Ascending aorta (tissue), 2 donors: ENCODE data around the gene USO1. TPM values are rescaled to one million over a fixed set of nuclear protein-coding genes. Genes with fewer than 3 reads are reported as not detected.

Experiments
- DNase-seq, 2 donors: peaks; one replicate each; pipeline ENCODE4 v3.0.0-alpha.2; 2019; ENCODE audit warnings: low spot score in 2 of 2
- H3K27ac ChIP-seq, 2 donors: fragments of 200-600 bp; sonication (generic); one replicate each; pipeline ENCODE4 v1.5.1; 2016 to 2017; ENCODE audit warnings: mild to moderate bottlenecking in 1 of 2
- H3K27me3 ChIP-seq: fragments of 200-600 bp; sonication (generic); one replicate; pipeline ENCODE4 v1.5.1; 2017
- H3K36me3 ChIP-seq, 2 donors: fragments of 200-600 bp; sonication (generic); one replicate each; pipeline ENCODE4 v1.5.1; 2016
- H3K4me1 ChIP-seq, 2 donors: fragments of 200-600 bp; sonication (generic); one replicate each; pipeline ENCODE4 v1.5.1; 2016 to 2017; ENCODE audit warnings: mild to moderate bottlenecking in 1 of 2
- H3K4me3 ChIP-seq, 2 donors: fragments of 200-600 bp; sonication (generic); one replicate each; pipeline ENCODE4 v1.5.1; 2016 to 2017; ENCODE audit warnings: mild to moderate bottlenecking in 1 of 2
- H3K9me3 ChIP-seq, 2 donors: fragments of 200-600 bp; sonication (generic); one replicate each; pipeline ENCODE4 v1.5.1; 2016
- CTCF ChIP-seq, 3 experiments: fragments of 200-600 bp in 2 of 3; fragments of 450-650 bp in 1 of 3; sonication (generic) in 2 of 3; IDR thresholded peaks; one replicate each; pipeline ENCODE4 v1.5.1; 2016 to 2019; ENCODE audit warnings: antibody characterized with exemption in 3 of 3, mild to moderate bottlenecking in 1 of 3, moderate library complexity in 1 of 3
- intact Hi-C: fragments of 100-400 bp; cut with DNase I; formaldehyde crosslinking; loops from one replicate; pipeline ENCODE4 v1.15.1; 2023
- total RNA-seq: library from RNA; depleted of rRNA; stranded (reverse); fragments of >200 nt; gene quantifications from one replicate; pipeline ENCODE4 v1.1.0, GENCODE V29; 2016

Gene USO1
- total RNA-seq, 1 donor from 2014 or later: 25.5 TPM

DNA sequence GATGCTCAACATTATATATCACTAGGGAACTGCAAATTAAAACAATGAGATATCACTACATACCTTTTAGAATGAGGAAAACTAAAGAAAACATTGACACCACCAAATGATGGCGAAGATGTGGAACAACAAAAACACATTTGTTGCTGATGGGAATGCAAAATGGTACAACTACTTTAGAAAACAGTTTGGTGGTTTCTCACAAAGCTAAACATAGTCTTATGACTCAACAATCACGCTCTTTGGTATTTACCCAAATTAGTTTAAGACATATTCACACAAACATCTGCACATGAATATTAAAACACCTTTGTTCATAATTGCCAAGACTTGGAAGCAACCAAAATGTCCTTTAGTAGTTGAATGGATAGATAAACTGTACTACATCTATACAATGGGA, 53.2 kb downstream of the USO1 start:
- no peaks in the 10 kb centered on the region for H3K4me1 ChIP-seq
- peaks cover 43 to 76% of the 10 kb centered on the region in 2 donors for H3K36me3 ChIP-seq
- no peak overlapping the region for H3K27ac ChIP-seq
- intact Hi-C loops: no loop called here
- no peak for TF ChIP-seq CTCF (IDR thresholded peaks at IDR 0.05)
- no peak overlapping the region for H3K4me3 ChIP-seq
- H3K9me3 ChIP-seq: no peaks in the 10 kb centered on the region
- no peaks in the 10 kb centered on the region for H3K27me3 ChIP-seq
- DNase-seq: no peak

- peaks cover 53 to 87% of the 10 kb centered on the region in 2 donors for H3K36me3 ChIP-seq
- H3K27ac ChIP-seq: no peak overlapping the region
- no peak overlapping the region for H3K4me3 ChIP-seq
- DNase-seq: no peak
- H3K9me3 ChIP-seq: no peaks in the 10 kb centered on the region
- intact Hi-C loops: no loop called here
- H3K4me1 ChIP-seq: no peaks in the 10 kb centered on the region
- H3K27me3 ChIP-seq: no peaks in the 10 kb centered on the region
- no peak for TF ChIP-seq CTCF (IDR thresholded peaks at IDR 0.05)
Observed at GRCh38 chr4:75779105-75779757, 54.9 kb downstream of the USO1 start.

DNA sequence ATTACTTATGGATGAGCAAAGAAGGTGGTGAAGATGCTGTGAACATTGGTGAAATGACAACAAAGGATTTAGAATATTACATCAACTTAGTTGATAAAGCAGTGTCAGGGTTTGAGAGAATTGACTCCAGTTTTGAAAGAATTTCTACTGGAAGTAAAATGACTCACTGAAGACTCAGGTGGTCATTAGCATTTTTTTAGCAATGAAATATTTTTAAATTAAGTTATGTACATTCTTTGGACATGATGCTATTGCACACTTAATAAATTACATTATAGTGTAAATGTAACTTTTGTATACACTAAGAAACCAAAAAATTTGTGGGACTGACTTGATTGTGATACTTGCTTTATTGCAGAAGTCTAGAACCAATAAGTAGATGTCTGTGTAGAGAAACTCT, 56.9 kb downstream of the USO1 start:
- no peaks in the 10 kb centered on the region for H3K4me1 ChIP-seq
- H3K27me3 ChIP-seq: no peaks in the 10 kb centered on the region
- intact Hi-C loops: loop anchor here (10.0 kb wide), 1 partner anchor 127 kb away; no protein-coding TSS in a partner anchor
- peaks cover 47 to 72% of the 10 kb centered on the region in 2 donors for H3K36me3 ChIP-seq
- TF ChIP-seq CTCF (IDR thresholded peaks at IDR 0.05): no peak
- H3K4me3 ChIP-seq: no peak overlapping the region
- no peak overlapping the region for H3K27ac ChIP-seq
- H3K9me3 ChIP-seq: no peaks in the 10 kb centered on the region
- DNase-seq: no peak

GRCh38 chr4:75786526-75786925, 62.1 kb downstream of the USO1 start:
- Histone ChIP-seq H3K4me1 (no peaks in the 10 kb centered on the region), H3K4me3 (no peak overlapping the region), H3K36me3 (peaks cover 42 to 62% of the 10 kb centered on the region in 2 donors), H3K9me3 (no peaks in the 10 kb centered on the region), H3K27ac (no peak overlapping the region), H3K27me3 (no peaks in the 10 kb centered on the region)
- TF ChIP-seq CTCF (IDR thresholded peaks at IDR 0.05): no peak
- no peak for DNase-seq
- intact Hi-C loops: loop anchor here (10.0 kb wide), 1 partner anchor 132 kb away; no protein-coding TSS in a partner anchor

- TF ChIP-seq CTCF (IDR thresholded peaks at IDR 0.05): no peak
- no peaks in the 10 kb centered on the region for H3K27me3 ChIP-seq
- no peak overlapping the region for H3K27ac ChIP-seq
- no peak overlapping the region for H3K4me3 ChIP-seq
- no peaks in the 10 kb centered on the region for H3K9me3 ChIP-seq
- DNase-seq: no peak
- peaks cover 40 to 59% of the 10 kb centered on the region in 2 donors for H3K36me3 ChIP-seq
- intact Hi-C loops: loop anchor here (10.0 kb wide), 1 partner anchor 132 kb away; no protein-coding TSS in a partner anchor
- no peaks in the 10 kb centered on the region for H3K4me1 ChIP-seq
Observed at GRCh38 chr4:75786938-75787337, 62.6 kb downstream of the USO1 start.
